HCT116 (cell line): ENCODE data around the gene MYL5.

Experiments
- EZH2 ChIP-seq: fragments of 200-600 bp; sonication (generic); IDR thresholded peaks from 2 replicates; pipeline ENCODE4 v1.6.1; 2017; ENCODE audit warnings: antibody characterized with exemption, mixed run types
- SIN3A ChIP-seq: IDR thresholded peaks from 2 replicates; pipeline ENCODE4 v1.6.1; 2012; ENCODE audit warnings: low read depth
- TF ChIP-seq, protein P1 (sequence below), 3 experiments: fragments of 200-600 bp in 1 of 3; sonication (generic) in 1 of 3; IDR thresholded peaks in 2 of 3; conservative IDR thresholded peaks in 1 of 3; 2 replicates each; pipeline ENCODE4 v1.5.1; 2012 to 2017; ENCODE audit warnings: low read depth in 2 of 3, low read length in 2 of 3, antibody characterized with exemption in 1 of 3, borderline replicate concordance in 1 of 3, control low read depth in 1 of 3, mild to moderate bottlenecking in 1 of 3, mixed read lengths in 1 of 3, mixed run types in 1 of 3, moderate library complexity in 1 of 3; ENCODE audit not compliant: insufficient read depth in 1 of 3

DNA sequence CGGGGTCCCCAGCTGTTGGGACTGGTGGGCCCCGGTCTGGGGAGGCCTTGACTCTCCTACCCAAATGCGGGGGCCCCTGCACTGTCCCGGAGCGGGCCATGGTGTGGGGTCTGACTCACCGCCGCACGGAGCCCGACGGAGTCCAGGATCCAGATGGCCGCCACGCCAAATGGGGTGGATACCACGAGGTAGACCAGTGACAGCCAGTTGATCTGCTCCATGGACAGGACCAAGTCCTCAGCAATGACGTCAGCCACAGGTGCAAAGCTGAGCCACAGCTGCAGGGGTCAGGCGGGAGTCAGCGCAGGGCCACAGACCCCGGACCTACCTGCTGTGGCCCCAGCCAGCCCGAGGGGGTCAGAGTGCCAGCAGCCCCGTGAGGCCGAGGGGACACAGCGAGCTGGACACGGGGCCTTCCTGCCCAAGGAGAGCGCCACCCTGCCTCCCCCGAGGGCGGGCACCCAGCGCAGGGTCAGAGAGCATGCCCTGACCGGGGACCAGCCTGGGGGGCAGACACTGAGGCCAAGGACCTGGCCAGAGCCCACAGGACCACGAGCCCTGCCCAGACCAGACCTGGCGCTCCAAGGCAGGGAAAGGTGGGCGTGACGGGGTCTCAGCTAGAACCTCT is 12.2 kb downstream of the MYL5 start:
- no peak for TF ChIP-seq SIN3A
- TF ChIP-seq, protein P1, sequence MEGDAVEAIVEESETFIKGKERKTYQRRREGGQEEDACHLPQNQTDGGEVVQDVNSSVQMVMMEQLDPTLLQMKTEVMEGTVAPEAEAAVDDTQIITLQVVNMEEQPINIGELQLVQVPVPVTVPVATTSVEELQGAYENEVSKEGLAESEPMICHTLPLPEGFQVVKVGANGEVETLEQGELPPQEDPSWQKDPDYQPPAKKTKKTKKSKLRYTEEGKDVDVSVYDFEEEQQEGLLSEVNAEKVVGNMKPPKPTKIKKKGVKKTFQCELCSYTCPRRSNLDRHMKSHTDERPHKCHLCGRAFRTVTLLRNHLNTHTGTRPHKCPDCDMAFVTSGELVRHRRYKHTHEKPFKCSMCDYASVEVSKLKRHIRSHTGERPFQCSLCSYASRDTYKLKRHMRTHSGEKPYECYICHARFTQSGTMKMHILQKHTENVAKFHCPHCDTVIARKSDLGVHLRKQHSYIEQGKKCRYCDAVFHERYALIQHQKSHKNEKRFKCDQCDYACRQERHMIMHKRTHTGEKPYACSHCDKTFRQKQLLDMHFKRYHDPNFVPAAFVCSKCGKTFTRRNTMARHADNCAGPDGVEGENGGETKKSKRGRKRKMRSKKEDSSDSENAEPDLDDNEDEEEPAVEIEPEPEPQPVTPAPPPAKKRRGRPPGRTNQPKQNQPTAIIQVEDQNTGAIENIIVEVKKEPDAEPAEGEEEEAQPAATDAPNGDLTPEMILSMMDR (IDR thresholded peaks at IDR 0.05 in 2 of 3, conservative IDR thresholded peaks at IDR 0.05 in 1 of 3; ENCODE audit: borderline replicate concordance in 1 of 3, insufficient read depth in 1 of 3, low read depth in 2 of 3, low read length in 2 of 3), result no peak
- no peak for TF ChIP-seq EZH2
